K562 (cell line): Measurements from ENCODE around the gene PODXL.

ENCODE experiments used
- CBX1 ChIP-seq: sonication (generic); IDR thresholded peaks from 2 replicates; pipeline ENCODE4 v1.6.1; 2016; ENCODE audit warnings: antibody characterized with exemption, low read depth, mild to moderate bottlenecking
- CCAR2 ChIP-seq: fragments of 200-400 bp; formaldehyde crosslinking; IDR thresholded peaks from 2 replicates; pipeline ENCODE4 v1.6.1; 2017; ENCODE audit warnings: mild to moderate bottlenecking, low read depth, low read length
- ETV6 ChIP-seq, 3 experiments: fragments of 150-350 bp in 1 of 3; sonication (generic) in 1 of 3; formaldehyde crosslinking in 1 of 3; IDR thresholded peaks; 2 replicates each; pipeline versions ENCODE4 v1.6.1 to v1.8.0; 2014 to 2022; ENCODE audit warnings: borderline replicate concordance in 2 of 3, low read depth in 2 of 3, antibody characterized with exemption in 1 of 3, low read length in 1 of 3, mild to moderate bottlenecking in 1 of 3, missing genetic modification reagents in 1 of 3
- EZH2 ChIP-seq: IDR thresholded peaks from 2 replicates; pipeline ENCODE4 v1.6.1; 2012; ENCODE audit warnings: low read depth, mild to moderate bottlenecking, inconsistent platforms, low read length, borderline replicate concordance
- JUN ChIP-seq, 2 experiments: sonication (generic) in 1 of 2; formaldehyde crosslinking in 1 of 2; IDR thresholded peaks; 2 replicates each; pipeline versions ENCODE4 v1.6.1 to v1.8.0; 2012 to 2022; ENCODE audit warnings: borderline replicate concordance in 2 of 2, mild to moderate bottlenecking in 2 of 2, improper control_type of control experiment in 1 of 2, low read depth in 1 of 2, low read length in 1 of 2, missing genetic modification reagents in 1 of 2
- SIN3A ChIP-seq, 2 experiments: fragments of 150-350 bp in 1 of 2; IDR thresholded peaks; 2 replicates each; pipeline ENCODE4 v1.6.1; 2011 to 2016; ENCODE audit warnings: borderline replicate concordance in 2 of 2, low read depth in 2 of 2, low read length in 2 of 2, mild to moderate bottlenecking in 2 of 2, moderate library complexity in 2 of 2; ENCODE audit not compliant: control insufficient read depth in 1 of 2
- SREBF1 ChIP-seq: fragments of 150-350 bp; IDR thresholded peaks from 2 replicates; pipeline ENCODE4 v1.6.1; 2014; ENCODE audit warnings: antibody characterized with exemption, low read depth, low read length, borderline replicate concordance
- TCF7L2 ChIP-seq: fragments of 150-350 bp; IDR thresholded peaks from 2 replicates; pipeline ENCODE4 v1.6.1; 2016; ENCODE audit warnings: low read depth, mild to moderate bottlenecking, low read length, moderate library complexity
- TEAD2 ChIP-seq: fragments of 450-650 bp; IDR thresholded peaks from 2 replicates; pipeline ENCODE4 v1.6.1; 2016; ENCODE audit warnings: missing genetic modification characterization, control low read depth, missing compliant biosample characterization
- TF ChIP-seq, protein P1 (sequence below), 3 experiments: IDR thresholded peaks in 2 of 3; conservative IDR thresholded peaks in 1 of 3; 2 replicates each; pipeline ENCODE4 v1.5.1; 2011 to 2012; ENCODE audit warnings: low read length in 3 of 3, mild to moderate bottlenecking in 3 of 3, control low read depth in 2 of 3, improper control_type of control experiment in 1 of 3, inconsistent platforms in 1 of 3, low read depth in 1 of 3, mixed read lengths in 1 of 3, moderate library complexity in 1 of 3; ENCODE audit not compliant: insufficient read depth in 2 of 3
- TF ChIP-seq, protein P2 (sequence below), 2 experiments: fragments of 450-650 bp; IDR thresholded peaks; 2 replicates each; pipeline ENCODE4 v1.6.1; 2016; ENCODE audit warnings: mild to moderate bottlenecking in 2 of 2, borderline replicate concordance in 1 of 2, low read depth in 1 of 2, moderate library complexity in 1 of 2
- TF ChIP-seq, protein P3 (sequence below): fragments of 250-450 bp; sonication (Bioruptor Pico); IDR thresholded peaks from 2 replicates; pipeline ENCODE4 v1.5.0; 2020; ENCODE audit warnings: mild to moderate bottlenecking, borderline replicate concordance
- TF ChIP-seq, protein P4 (sequence below): sonication (generic); formaldehyde crosslinking; IDR thresholded peaks from 2 replicates; pipeline ENCODE4 v1.8.1; 2022; ENCODE audit warnings: missing genetic modification reagents

DNA sequence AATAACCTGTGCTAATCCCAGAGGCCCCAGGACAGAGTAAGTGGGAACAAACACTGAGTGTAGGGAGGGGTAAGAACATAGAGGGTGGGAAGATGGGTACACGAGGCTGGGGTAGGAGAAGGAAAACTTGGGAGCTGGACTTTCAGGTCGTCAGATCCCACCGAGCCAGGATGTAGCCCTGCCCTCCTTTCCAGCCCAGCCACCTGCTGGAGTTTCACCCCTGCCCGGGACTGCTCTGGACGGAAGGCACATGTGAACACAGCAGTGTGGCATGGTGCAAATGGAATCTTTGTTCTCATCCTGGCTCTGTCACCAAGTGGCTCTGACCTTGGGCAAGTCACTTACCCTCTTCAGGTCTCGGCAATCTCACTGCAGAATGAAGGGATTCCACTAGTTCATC, 52.8 kb downstream of the PODXL start:
- no peak for TF ChIP-seq SIN3A (IDR thresholded peaks at IDR 0.05; ENCODE audit: borderline replicate concordance in 2 of 2, control insufficient read depth in 1 of 2, low read depth in 2 of 2, low read length in 2 of 2)
- TF ChIP-seq, protein P1, sequence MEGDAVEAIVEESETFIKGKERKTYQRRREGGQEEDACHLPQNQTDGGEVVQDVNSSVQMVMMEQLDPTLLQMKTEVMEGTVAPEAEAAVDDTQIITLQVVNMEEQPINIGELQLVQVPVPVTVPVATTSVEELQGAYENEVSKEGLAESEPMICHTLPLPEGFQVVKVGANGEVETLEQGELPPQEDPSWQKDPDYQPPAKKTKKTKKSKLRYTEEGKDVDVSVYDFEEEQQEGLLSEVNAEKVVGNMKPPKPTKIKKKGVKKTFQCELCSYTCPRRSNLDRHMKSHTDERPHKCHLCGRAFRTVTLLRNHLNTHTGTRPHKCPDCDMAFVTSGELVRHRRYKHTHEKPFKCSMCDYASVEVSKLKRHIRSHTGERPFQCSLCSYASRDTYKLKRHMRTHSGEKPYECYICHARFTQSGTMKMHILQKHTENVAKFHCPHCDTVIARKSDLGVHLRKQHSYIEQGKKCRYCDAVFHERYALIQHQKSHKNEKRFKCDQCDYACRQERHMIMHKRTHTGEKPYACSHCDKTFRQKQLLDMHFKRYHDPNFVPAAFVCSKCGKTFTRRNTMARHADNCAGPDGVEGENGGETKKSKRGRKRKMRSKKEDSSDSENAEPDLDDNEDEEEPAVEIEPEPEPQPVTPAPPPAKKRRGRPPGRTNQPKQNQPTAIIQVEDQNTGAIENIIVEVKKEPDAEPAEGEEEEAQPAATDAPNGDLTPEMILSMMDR (IDR thresholded peaks at IDR 0.05 in 2 of 3, conservative IDR thresholded peaks at IDR 0.05 in 1 of 3; ENCODE audit: insufficient read depth in 2 of 3, low read depth in 1 of 3, low read length in 3 of 3), result no peak
- TF ChIP-seq TCF7L2, result no peak
- TF ChIP-seq, protein P2, sequence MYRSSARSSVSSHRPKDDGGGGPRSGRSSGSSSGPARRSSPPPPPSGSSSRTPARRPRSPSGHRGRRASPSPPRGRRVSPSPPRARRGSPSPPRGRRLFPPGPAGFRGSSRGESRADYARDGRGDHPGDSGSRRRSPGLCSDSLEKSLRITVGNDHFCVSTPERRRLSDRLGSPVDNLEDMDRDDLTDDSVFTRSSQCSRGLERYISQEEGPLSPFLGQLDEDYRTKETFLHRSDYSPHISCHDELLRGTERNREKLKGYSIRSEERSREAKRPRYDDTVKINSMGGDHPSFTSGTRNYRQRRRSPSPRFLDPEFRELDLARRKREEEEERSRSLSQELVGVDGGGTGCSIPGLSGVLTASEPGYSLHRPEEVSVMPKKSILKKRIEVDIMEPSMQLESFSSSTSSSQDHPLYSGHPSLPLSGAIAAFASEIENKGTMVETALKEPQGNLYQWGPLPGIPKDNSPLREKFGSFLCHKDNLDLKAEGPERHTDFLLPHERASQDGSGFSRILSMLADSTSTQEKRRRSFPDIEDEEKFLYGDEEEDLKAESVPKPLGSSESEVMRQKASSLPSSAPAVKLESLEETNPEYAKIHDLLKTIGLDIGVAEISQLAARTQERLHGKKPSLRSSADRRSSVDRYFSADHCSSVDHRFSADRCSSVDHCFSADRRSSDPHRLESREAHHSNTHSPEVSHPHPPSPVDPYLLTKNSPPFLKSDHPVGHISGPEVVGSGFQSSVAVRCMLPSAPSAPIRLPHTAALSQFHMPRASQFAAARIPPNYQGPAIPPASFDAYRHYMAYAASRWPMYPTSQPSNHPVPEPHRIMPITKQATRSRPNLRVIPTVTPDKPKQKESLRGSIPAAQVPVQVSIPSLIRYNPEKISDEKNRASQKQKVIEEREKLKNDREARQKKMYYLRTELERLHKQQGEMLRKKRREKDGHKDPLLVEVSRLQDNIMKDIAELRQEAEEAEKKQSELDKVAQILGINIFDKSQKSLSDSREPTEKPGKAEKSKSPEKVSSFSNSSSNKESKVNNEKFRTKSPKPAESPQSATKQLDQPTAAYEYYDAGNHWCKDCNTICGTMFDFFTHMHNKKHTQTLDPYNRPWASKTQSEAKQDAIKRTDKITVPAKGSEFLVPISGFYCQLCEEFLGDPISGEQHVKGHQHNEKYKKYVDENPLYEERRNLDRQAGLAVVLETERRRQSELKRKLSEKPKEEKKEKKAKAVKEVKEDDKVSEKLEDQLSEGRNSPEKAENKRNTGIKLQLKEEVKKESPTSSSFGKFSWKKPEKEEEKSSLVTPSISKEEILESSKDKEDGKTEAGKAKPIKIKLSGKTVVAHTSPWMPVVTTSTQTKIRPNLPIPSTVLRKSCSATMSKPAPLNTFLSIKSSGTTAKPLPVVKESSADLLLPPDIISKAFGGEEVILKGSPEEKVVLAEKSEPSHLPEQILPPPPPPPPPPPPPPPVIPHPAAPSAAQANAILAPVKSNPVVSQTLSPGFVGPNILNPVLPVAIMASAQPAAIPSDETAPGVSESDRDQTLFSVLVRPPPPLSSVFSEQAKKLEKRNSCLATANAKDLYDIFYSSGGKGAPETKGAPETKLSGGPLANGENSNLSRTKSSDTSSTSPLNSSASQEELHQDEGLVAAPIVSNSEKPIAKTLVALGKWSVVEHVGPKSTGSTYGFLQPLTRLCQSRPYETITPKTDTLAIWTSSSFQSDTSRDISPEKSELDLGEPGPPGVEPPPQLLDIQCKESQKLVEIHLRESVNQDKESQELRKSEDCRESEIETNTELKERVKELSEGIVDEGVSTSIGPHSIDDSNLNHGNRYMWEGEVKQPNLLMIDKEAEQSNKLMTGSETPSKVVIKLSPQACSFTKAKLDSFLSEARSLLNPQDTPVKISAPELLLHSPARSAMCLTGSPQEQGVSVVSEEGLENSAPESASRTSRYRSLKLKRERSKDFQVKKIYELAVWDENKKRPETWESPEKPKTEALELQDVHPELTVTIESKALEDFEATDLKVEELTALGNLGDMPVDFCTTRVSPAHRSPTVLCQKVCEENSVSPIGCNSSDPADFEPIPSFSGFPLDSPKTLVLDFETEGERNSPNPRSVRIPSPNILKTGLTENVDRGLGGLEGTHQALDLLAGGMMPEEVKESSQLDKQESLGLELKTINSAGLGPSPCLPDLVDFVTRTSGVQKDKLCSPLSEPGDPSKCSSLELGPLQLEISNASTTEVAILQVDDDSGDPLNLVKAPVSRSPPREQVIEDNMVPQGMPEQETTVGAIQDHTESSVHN (IDR thresholded peaks at IDR 0.05; ENCODE audit: borderline replicate concordance in 1 of 2, low read depth in 1 of 2), result no peak
- TF ChIP-seq ETV6 (IDR thresholded peaks at IDR 0.05; ENCODE audit: borderline replicate concordance in 1 of 2, low read depth in 2 of 2, low read length in 1 of 2), result no peak
- no peak for TF ChIP-seq ETV6 (CRISPR knock-in tag; IDR thresholded peaks at IDR 0.05; ENCODE audit: borderline replicate concordance)
- TF ChIP-seq SREBF1, result no peak
- TF ChIP-seq, protein P3, sequence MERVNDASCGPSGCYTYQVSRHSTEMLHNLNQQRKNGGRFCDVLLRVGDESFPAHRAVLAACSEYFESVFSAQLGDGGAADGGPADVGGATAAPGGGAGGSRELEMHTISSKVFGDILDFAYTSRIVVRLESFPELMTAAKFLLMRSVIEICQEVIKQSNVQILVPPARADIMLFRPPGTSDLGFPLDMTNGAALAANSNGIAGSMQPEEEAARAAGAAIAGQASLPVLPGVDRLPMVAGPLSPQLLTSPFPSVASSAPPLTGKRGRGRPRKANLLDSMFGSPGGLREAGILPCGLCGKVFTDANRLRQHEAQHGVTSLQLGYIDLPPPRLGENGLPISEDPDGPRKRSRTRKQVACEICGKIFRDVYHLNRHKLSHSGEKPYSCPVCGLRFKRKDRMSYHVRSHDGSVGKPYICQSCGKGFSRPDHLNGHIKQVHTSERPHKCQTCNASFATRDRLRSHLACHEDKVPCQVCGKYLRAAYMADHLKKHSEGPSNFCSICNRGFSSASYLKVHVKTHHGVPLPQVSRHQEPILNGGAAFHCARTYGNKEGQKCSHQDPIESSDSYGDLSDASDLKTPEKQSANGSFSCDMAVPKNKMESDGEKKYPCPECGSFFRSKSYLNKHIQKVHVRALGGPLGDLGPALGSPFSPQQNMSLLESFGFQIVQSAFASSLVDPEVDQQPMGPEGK (CRISPR knock-in tag), result no peak
- no peak for TF ChIP-seq EZH2
- no peak for TF ChIP-seq CCAR2
- TF ChIP-seq CBX1, result no peak
- TF ChIP-seq TEAD2, result no peak
- TF ChIP-seq JUN (IDR thresholded peaks at IDR 0.05; ENCODE audit: borderline replicate concordance, low read depth, low read length), result no peak
- no peak for TF ChIP-seq JUN (CRISPR knock-in tag; IDR thresholded peaks at IDR 0.05; ENCODE audit: borderline replicate concordance)
- TF ChIP-seq, protein P4, sequence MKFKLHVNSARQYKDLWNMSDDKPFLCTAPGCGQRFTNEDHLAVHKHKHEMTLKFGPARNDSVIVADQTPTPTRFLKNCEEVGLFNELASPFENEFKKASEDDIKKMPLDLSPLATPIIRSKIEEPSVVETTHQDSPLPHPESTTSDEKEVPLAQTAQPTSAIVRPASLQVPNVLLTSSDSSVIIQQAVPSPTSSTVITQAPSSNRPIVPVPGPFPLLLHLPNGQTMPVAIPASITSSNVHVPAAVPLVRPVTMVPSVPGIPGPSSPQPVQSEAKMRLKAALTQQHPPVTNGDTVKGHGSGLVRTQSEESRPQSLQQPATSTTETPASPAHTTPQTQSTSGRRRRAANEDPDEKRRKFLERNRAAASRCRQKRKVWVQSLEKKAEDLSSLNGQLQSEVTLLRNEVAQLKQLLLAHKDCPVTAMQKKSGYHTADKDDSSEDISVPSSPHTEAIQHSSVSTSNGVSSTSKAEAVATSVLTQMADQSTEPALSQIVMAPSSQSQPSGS, result no peak
